Neuronal stem cell (in vitro differentiated cells): ENCODE data around the gene ABCG8.

Experiments
- DNase-seq: peaks from one replicate; pipeline ENCODE4 v3.0.0-alpha.2; 2013; ENCODE audit warnings: low spot score
- H2AFZ ChIP-seq: one replicate; pipeline ENCODE4 v1.6.1; 2013; ENCODE audit warnings: mild to moderate bottlenecking, low read length, inconsistent platforms
- H2AK5ac ChIP-seq: 2 replicates; pipeline ENCODE4 v1.6.1; 2013; ENCODE audit warnings: low read depth, mild to moderate bottlenecking, inconsistent platforms, low read length, moderate library complexity, mixed read lengths
- H2BK120ac ChIP-seq: 2 replicates; pipeline ENCODE4 v1.6.1; 2013; ENCODE audit warnings: low read depth, mild to moderate bottlenecking, inconsistent platforms, low read length, moderate library complexity, mixed read lengths
- H2BK12ac ChIP-seq: one replicate; pipeline ENCODE4 v1.6.1; 2013; ENCODE audit warnings: low read length, inconsistent platforms
- H2BK15ac ChIP-seq: 2 replicates; pipeline ENCODE4 v1.6.1; 2013; ENCODE audit warnings: mild to moderate bottlenecking, low read length, inconsistent platforms, mixed read lengths
- H2BK5ac ChIP-seq: one replicate; pipeline ENCODE4 v1.6.1; 2013; ENCODE audit warnings: inconsistent platforms, mild to moderate bottlenecking, low read length, moderate library complexity
- H3K14ac ChIP-seq: one replicate; pipeline ENCODE4 v1.6.1; 2013; ENCODE audit warnings: low read length, inconsistent platforms
- H3K18ac ChIP-seq: 2 replicates; pipeline ENCODE4 v1.6.1; 2013; ENCODE audit warnings: low read length, inconsistent platforms
- H3K23ac ChIP-seq: 2 replicates; pipeline ENCODE4 v1.6.1; 2013; ENCODE audit warnings: low read depth, mild to moderate bottlenecking, mixed read lengths, low read length, inconsistent platforms; ENCODE audit not compliant: poor library complexity
- H3K27ac ChIP-seq: replicated peaks from 3 replicates; pipeline ENCODE4 v1.5.1; 2013; ENCODE audit warnings: low read length, inconsistent platforms
- H3K27me3 ChIP-seq, 3 experiments: 2 replicates each; pipeline ENCODE4 v1.6.1; 2013; ENCODE audit warnings: low read length in 3 of 3, mild to moderate bottlenecking in 2 of 3, inconsistent platforms in 1 of 3, low read depth in 1 of 3, mixed read lengths in 1 of 3, moderate library complexity in 1 of 3; ENCODE audit not compliant: control insufficient read depth in 3 of 3, insufficient read depth in 3 of 3
- H3K36me3 ChIP-seq, 2 donors: replicated peaks in 1 of 2; 2 replicates each; pipeline ENCODE4 v1.6.1; 2013; ENCODE audit warnings: low read length in 2 of 2; ENCODE audit not compliant: control insufficient read depth in 2 of 2, insufficient read depth in 2 of 2
- H3K4ac ChIP-seq: 2 replicates; pipeline ENCODE4 v1.6.1; 2013; ENCODE audit warnings: inconsistent platforms, mild to moderate bottlenecking, low read length, moderate library complexity
- H3K4me1 ChIP-seq, 2 donors: 1 replicate in 1 of 2; 2 replicates in 1 of 2; pipeline ENCODE4 v1.6.1; 2013; ENCODE audit warnings: low read length in 2 of 2, low read depth in 1 of 2; ENCODE audit not compliant: control insufficient read depth in 2 of 2, insufficient read depth in 1 of 2
- H3K4me2 ChIP-seq: one replicate; pipeline ENCODE4 v1.6.1; 2013; ENCODE audit warnings: mild to moderate bottlenecking, low read length, inconsistent platforms; ENCODE audit not compliant: insufficient read depth, poor library complexity, severe bottlenecking
- H3K4me3 ChIP-seq, 2 donors: 2 replicates each; pipeline ENCODE4 v1.5.1; 2013; ENCODE audit warnings: low read length in 2 of 2, mild to moderate bottlenecking in 2 of 2, inconsistent platforms in 1 of 2, moderate library complexity in 1 of 2
- H3K79me1 ChIP-seq: one replicate; pipeline ENCODE4 v1.6.1; 2013; ENCODE audit warnings: low read depth, mild to moderate bottlenecking, inconsistent platforms, low read length, moderate library complexity
- H3K9ac ChIP-seq: one replicate; pipeline ENCODE4 v1.6.1; 2013; ENCODE audit warnings: mild to moderate bottlenecking, low read depth, low read length, inconsistent platforms; ENCODE audit not compliant: poor library complexity
- H3K9me3 ChIP-seq, 2 donors: replicated peaks in 1 of 2; 2 replicates each; pipeline versions ENCODE3 to v1.6.1; 2013; ENCODE audit warnings: low read length in 2 of 2, mild to moderate bottlenecking in 2 of 2, inconsistent platforms in 1 of 2, low read depth in 1 of 2, mixed read lengths in 1 of 2, moderate library complexity in 1 of 2; ENCODE audit not compliant: control insufficient read depth in 2 of 2, insufficient read depth in 1 of 2
- H4K8ac ChIP-seq: one replicate; pipeline ENCODE4 v1.6.1; 2013; ENCODE audit warnings: low read depth, mild to moderate bottlenecking, inconsistent platforms, low read length, moderate library complexity
- H4K91ac ChIP-seq: one replicate; pipeline ENCODE4 v1.6.1; 2013; ENCODE audit warnings: low read length, low read depth, mild to moderate bottlenecking, inconsistent platforms; ENCODE audit not compliant: poor library complexity
- WGBS, 2 donors: extraction: QIAGEN DNeasy Blood & Tissue Kit; methylation state at CpG; one replicate each; pipeline ENCODE4 v1.1.7; 2013; ENCODE audit warnings: missing lambda C conversion rate in 2 of 2, mixed read lengths in 1 of 2; ENCODE audit not compliant: insufficient read length in 2 of 2, insufficient replicate concordance in 1 of 2; ENCODE audit errors: extremely low coverage in 2 of 2; 5-methylcytosine and 5-hydroxymethylcytosine counted together

The ABCG8 gene

GRCh38 chr2:43818761-43819160, 20.0 kb upstream of the ABCG8 start:
- Histone ChIP-seq H3K9ac (no peak overlapping the region), H3K14ac (no peak overlapping the region), H3K4ac (no peak overlapping the region), H3K4me3 (no peak overlapping the region), H3K27ac (no peak overlapping the region), H2BK12ac (no peak overlapping the region), H4K91ac (no peak overlapping the region), H2BK120ac (no peak overlapping the region), H3K36me3 (no peaks in the 10 kb centered on the region), H3K27me3 (no peaks in the 10 kb centered on the region), H2BK5ac (no peak overlapping the region), H4K8ac (no peak overlapping the region), H3K9me3 (peaks cover 0 to 4% of the 10 kb centered on the region in 2 donors), H3K18ac (no peak overlapping the region), H3K4me1 (no peaks in the 10 kb centered on the region), H2AFZ (no peak overlapping the region), H3K79me1 (no peaks in the 10 kb centered on the region), H3K4me2 (no peak overlapping the region), H2BK15ac (no peak overlapping the region), H2AK5ac (no peak overlapping the region), H3K23ac (no peak overlapping the region)
- no peak for DNase-seq
- WGBS, 2 donors: no CpG with 5 or more reads among the region's 5 CpGs

DNA sequence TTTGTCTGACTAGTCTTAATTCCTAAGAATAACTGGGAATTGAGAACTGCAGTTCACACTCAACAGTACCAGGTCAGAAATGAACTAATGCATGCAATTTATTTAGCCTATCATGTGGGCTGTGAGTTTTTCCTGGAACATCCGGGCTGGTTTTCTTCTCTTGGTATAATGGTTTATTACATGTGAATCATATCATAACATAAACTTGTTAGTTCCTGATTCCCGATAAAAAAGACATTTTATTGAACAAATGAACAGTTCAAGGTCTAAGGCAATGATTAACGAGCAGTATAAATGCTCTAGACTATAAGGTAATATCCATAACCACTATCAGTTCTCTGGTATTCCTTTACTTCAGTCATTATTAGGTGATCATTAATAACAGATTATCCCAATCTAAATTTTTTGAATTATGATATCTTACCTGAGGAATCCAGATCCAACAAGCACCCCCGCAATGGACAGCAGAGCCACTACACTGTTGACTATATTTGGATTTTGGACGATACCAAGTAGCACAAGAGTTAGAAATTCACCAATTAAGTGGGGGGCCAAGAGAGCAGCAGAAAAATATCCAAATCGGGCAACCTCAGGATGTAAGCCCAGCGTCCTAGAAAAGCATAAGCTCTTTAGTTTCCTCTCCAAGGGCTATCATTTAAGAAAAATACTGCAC, 19.1 kb upstream of the ABCG8 start:
- H3K36me3 ChIP-seq: no peaks in the 10 kb centered on the region
- no peak overlapping the region for H3K9ac ChIP-seq
- no peaks in the 10 kb centered on the region for H3K27me3 ChIP-seq
- no peak overlapping the region for H2BK5ac ChIP-seq
- H3K79me1 ChIP-seq: no peaks in the 10 kb centered on the region
- H3K23ac ChIP-seq: no peak overlapping the region
- no peaks in the 10 kb centered on the region for H3K4me1 ChIP-seq
- no peak overlapping the region for H2AFZ ChIP-seq
- H4K91ac ChIP-seq: no peak overlapping the region
- no CpG with 5 or more reads among the region's 7 CpGs for WGBS, 2 donors
- H3K4ac ChIP-seq: no peak overlapping the region
- no peak overlapping the region for H3K4me3 ChIP-seq
- H2BK12ac ChIP-seq: no peak overlapping the region
- H3K27ac ChIP-seq: no peak overlapping the region
- H2BK15ac ChIP-seq: no peak overlapping the region
- DNase-seq: no peak
- H4K8ac ChIP-seq: no peak overlapping the region
- no peak overlapping the region for H2BK120ac ChIP-seq
- peaks cover 0 to 4% of the 10 kb centered on the region in 2 donors for H3K9me3 ChIP-seq
- H3K18ac ChIP-seq: no peak overlapping the region
- H3K14ac ChIP-seq: no peak overlapping the region
- H2AK5ac ChIP-seq: no peak overlapping the region
- no peak overlapping the region for H3K4me2 ChIP-seq

- H3K14ac ChIP-seq: no peak overlapping the region
- H2BK5ac ChIP-seq: no peak overlapping the region
- H3K79me1 ChIP-seq: no peaks in the 10 kb centered on the region
- H2AK5ac ChIP-seq: no peak overlapping the region
- no peak overlapping the region for H2BK120ac ChIP-seq
- H3K36me3 ChIP-seq: no peaks in the 10 kb centered on the region
- H3K4me2 ChIP-seq: no peak overlapping the region
- no peak overlapping the region for H2BK15ac ChIP-seq
- WGBS, 2 donors: no CpG with 5 or more reads among the region's 7 CpGs
- no peak overlapping the region for H3K23ac ChIP-seq
- H3K4me1 ChIP-seq: no peaks in the 10 kb centered on the region
- no peak overlapping the region for H3K9ac ChIP-seq
- DNase-seq: no peak
- H3K27me3 ChIP-seq: no peaks in the 10 kb centered on the region
- no peak overlapping the region for H2AFZ ChIP-seq
- no peak overlapping the region for H3K4me3 ChIP-seq
- no peak overlapping the region for H4K8ac ChIP-seq
- H3K4ac ChIP-seq: no peak overlapping the region
- no peak overlapping the region for H3K18ac ChIP-seq
- H3K9me3 ChIP-seq: no peaks in the 10 kb centered on the region
- no peak overlapping the region for H2BK12ac ChIP-seq
- no peak overlapping the region for H4K91ac ChIP-seq
- H3K27ac ChIP-seq: no peak overlapping the region
Observed at GRCh38 chr2:43822839-43823238, 15.9 kb upstream of the ABCG8 start.

- H3K79me1 ChIP-seq: no peaks in the 10 kb centered on the region
- no peak for DNase-seq
- no peak overlapping the region for H3K18ac ChIP-seq
Observed at GRCh38 chr2:43823751-43824150, 15.0 kb upstream of the ABCG8 start.

More at GRCh38 chr2:43823751-43824150, 15.0 kb upstream of the ABCG8 start:
- H2AFZ ChIP-seq: no peak overlapping the region
- no peak overlapping the region for H2AK5ac ChIP-seq
- H3K4ac ChIP-seq: no peak overlapping the region
- H4K91ac ChIP-seq: no peak overlapping the region
- WGBS, 2 donors: no CpG with 5 or more reads among the region's 11 CpGs
- H3K4me3 ChIP-seq: no peak overlapping the region
- H3K27ac ChIP-seq: no peak overlapping the region
- no peaks in the 10 kb centered on the region for H3K27me3 ChIP-seq
- H3K9me3 ChIP-seq: no peaks in the 10 kb centered on the region
- H3K4me2 ChIP-seq: no peak overlapping the region
- no peak overlapping the region for H2BK15ac ChIP-seq
- no peak overlapping the region for H2BK5ac ChIP-seq
- H3K36me3 ChIP-seq: no peaks in the 10 kb centered on the region
- H3K14ac ChIP-seq: no peak overlapping the region
- no peak overlapping the region for H3K9ac ChIP-seq
- H2BK12ac ChIP-seq: no peak overlapping the region
- no peak overlapping the region for H2BK120ac ChIP-seq
- no peak overlapping the region for H3K23ac ChIP-seq
- no peaks in the 10 kb centered on the region for H3K4me1 ChIP-seq
- H4K8ac ChIP-seq: no peak overlapping the region
